CD4-positive, alpha-beta T cell (primary cell): ENCODE results near the gene KDM4B. TPM values are rescaled to one million over a fixed set of nuclear protein-coding genes. Genes with fewer than 3 reads are reported as not detected.

Experiments
- ATAC-seq: fragments of 200-7000 bp; cut with Tn5 transposase; one replicate; pipeline ENCODE4 v1.10.0; 2022; ENCODE audit warnings: mild to moderate bottlenecking; ENCODE audit not compliant: poor library complexity
- CTCF ChIA-PET: fragments of 350-600 bp; sonication (Branson Sonifier 250); formaldehyde crosslinking; loops from one replicate; lab custom pipeline; 2021; ENCODE audit warnings: antibody characterized with exemption, inconsistent platforms; lab: Charles Lee
- POLR2A ChIA-PET: fragments of 350-600 bp; sonication (Branson Sonifier 250); formaldehyde crosslinking; loops from one replicate; lab custom pipeline; 2021; ENCODE audit warnings: antibody characterized with exemption, inconsistent platforms; lab: Charles Lee
- DNase-seq, 14 experiments: peaks; one replicate each; pipeline ENCODE4 v3.0.0-alpha.2; 2013 to 2020; ENCODE audit warnings: mixed read lengths in 2 of 14
- H3K27ac ChIP-seq, 2 donors: one replicate each; pipeline versions ENCODE4 v1.5.1 to v1.7.0; 2013; ENCODE audit warnings: low read length in 2 of 2, low read depth in 1 of 2, mild to moderate bottlenecking in 1 of 2
- H3K27me3 ChIP-seq, 2 experiments: 1 replicate in 1 of 2; 2 replicates in 1 of 2; pipeline versions ENCODE4 v1.6.1 to v1.7.0; 2013; ENCODE audit warnings: low read length in 2 of 2, control low read depth in 1 of 2, mild to moderate bottlenecking in 1 of 2, moderate library complexity in 1 of 2; ENCODE audit not compliant: insufficient read depth in 2 of 2, control insufficient read depth in 1 of 2
- H3K36me3 ChIP-seq: one replicate; pipeline ENCODE4 v1.6.1; 2013; ENCODE audit warnings: low read length, control low read depth; ENCODE audit not compliant: insufficient read depth
- H3K4me1 ChIP-seq: one replicate; pipeline ENCODE4 v1.6.1; 2013; ENCODE audit warnings: low read length, control low read depth; ENCODE audit not compliant: insufficient read depth
- H3K4me3 ChIP-seq: one replicate; pipeline ENCODE4 v1.5.1; 2013; ENCODE audit warnings: mild to moderate bottlenecking, low read length, moderate library complexity
- H3K9me3 ChIP-seq, 2 experiments: 1 replicate in 1 of 2; 2 replicates in 1 of 2; pipeline versions ENCODE4 v1.6.1 to v1.7.0; 2013; ENCODE audit warnings: low read length in 2 of 2, mild to moderate bottlenecking in 2 of 2, control low read depth in 1 of 2, moderate library complexity in 1 of 2; ENCODE audit not compliant: control insufficient read depth in 1 of 2, insufficient read depth in 1 of 2
- H3K27ac Mint-ChIP-seq: one replicate; pipeline ENCODE4 v1.8.0; 2020; ENCODE audit warnings: mixed read lengths
- H3K27me3 Mint-ChIP-seq: one replicate; pipeline ENCODE4 v1.8.0; 2021; ENCODE audit warnings: mixed read lengths
- H3K36me3 Mint-ChIP-seq: one replicate; pipeline ENCODE4 v1.8.0; 2021; ENCODE audit warnings: low read depth, mixed read lengths
- H3K4me1 Mint-ChIP-seq: one replicate; pipeline ENCODE4 v1.8.0; 2021; ENCODE audit warnings: low read depth, mixed read lengths
- H3K4me3 Mint-ChIP-seq: one replicate; pipeline ENCODE4 v1.8.0; 2020; ENCODE audit warnings: mild to moderate bottlenecking, mixed read lengths
- H3K9me3 Mint-ChIP-seq: one replicate; pipeline ENCODE4 v1.8.0; 2020; ENCODE audit warnings: mixed read lengths
- intact Hi-C, 2 experiments: fragments of 100-400 bp; cut with DNase I in 1 of 2; cut with micrococcal nuclease in 1 of 2; formaldehyde crosslinking; loops; one replicate each; pipeline versions ENCODE4 v1.15.1 to v1.9.0; 2023 to 2025; cut with DNase I, micrococcal nuclease
- total RNA-seq, 174 experiments: library from RNA in 2 of 174; stranded (reverse) in 2 of 174; gene quantifications; one replicate each; pipeline ENCODE4 v1.2.3 and lab custom pipeline; 2021 to 2026
- TF ChIP-seq, protein P1 (sequence below): fragments of 200-600 bp; IDR thresholded peaks from one replicate; pipeline ENCODE4 v1.8.0; 2022; ENCODE audit warnings: antibody characterized with exemption, mild to moderate bottlenecking

Gene KDM4B
- total RNA-seq, 2 experiments from 2014 or later, result 41.8 to 42.5 TPM

DNA sequence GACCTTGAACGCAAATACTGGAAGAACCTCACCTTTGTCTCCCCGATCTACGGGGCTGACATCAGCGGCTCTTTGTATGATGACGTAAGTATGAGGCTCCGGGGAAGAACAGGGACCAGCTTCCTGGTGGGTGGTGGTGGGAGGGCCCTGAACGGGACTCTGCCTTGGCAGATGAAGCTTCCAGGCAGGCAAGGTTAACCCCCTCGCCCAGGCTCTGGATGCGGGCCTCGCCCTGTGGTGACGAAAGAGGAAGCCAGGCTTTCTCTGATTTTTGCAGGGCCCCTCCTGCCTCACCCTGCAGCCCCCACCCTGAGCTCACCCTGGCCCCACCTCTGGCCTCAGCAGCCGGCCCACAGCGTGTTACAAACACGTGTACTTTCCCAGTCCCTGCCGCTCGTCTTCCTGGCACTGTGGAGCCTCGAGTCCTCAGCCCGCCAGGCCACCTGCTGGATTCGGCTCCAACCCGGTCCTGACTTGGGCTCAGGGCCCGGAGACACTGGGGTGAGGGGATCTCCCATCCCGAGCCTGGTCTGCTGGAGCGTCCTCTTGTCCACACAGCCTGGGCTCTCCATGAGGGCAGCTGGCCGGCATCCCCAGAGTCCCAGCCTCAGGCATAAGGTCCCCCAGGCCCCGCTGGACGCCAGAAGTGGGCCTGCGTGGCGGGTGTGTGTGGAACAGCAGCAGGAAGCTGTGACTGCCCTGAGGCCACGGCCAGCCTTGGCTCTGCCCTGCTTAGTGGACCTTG is 72.4 kb downstream of the KDM4B start:
- H3K27me3 Mint-ChIP-seq, result no peaks in the 10 kb centered on the region
- peaks cover 2% of the 10 kb centered on the region for H3K4me1 ChIP-seq
- peaks cover 39% of the 10 kb centered on the region for H3K36me3 Mint-ChIP-seq
- H3K27ac ChIP-seq, result no peak overlapping the region
- CTCF ChIA-PET, result no interaction called here
- H3K9me3 Mint-ChIP-seq, result no peaks in the 10 kb centered on the region
- no peak overlapping the region for H3K4me3 Mint-ChIP-seq
- H3K9me3 ChIP-seq, result no peaks in the 10 kb centered on the region
- ATAC-seq (no peak), DNase-seq (no peak)
- intact Hi-C loops, result loop anchor here in 1 of 2 experiments (10.0 kb wide), 1 partner anchor 313 kb away; no protein-coding TSS in a partner anchor
- peaks cover 29% of the 10 kb centered on the region for H3K36me3 ChIP-seq
- no peaks in the 10 kb centered on the region for H3K4me1 Mint-ChIP-seq
- no peak overlapping the region for H3K27ac Mint-ChIP-seq
- TF ChIP-seq, protein P1, sequence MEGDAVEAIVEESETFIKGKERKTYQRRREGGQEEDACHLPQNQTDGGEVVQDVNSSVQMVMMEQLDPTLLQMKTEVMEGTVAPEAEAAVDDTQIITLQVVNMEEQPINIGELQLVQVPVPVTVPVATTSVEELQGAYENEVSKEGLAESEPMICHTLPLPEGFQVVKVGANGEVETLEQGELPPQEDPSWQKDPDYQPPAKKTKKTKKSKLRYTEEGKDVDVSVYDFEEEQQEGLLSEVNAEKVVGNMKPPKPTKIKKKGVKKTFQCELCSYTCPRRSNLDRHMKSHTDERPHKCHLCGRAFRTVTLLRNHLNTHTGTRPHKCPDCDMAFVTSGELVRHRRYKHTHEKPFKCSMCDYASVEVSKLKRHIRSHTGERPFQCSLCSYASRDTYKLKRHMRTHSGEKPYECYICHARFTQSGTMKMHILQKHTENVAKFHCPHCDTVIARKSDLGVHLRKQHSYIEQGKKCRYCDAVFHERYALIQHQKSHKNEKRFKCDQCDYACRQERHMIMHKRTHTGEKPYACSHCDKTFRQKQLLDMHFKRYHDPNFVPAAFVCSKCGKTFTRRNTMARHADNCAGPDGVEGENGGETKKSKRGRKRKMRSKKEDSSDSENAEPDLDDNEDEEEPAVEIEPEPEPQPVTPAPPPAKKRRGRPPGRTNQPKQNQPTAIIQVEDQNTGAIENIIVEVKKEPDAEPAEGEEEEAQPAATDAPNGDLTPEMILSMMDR, result no peak
- H3K27me3 ChIP-seq, result no peaks in the 10 kb centered on the region
- POLR2A ChIA-PET, result no interaction called here
- H3K4me3 ChIP-seq, result no peak overlapping the region

DNA sequence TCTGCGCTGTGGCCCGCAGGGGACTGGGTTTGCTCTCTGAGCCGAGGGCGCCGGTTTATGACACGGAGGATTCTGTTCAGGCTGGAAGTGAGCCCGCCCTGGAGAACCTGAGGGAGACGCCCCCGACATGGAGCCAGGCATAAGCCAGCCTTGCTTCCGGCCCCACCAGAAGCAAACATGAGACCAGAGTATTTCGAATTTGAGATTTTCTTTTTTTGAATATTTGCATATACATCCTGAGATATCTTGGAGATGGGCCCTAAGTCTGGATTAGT is 72.9 kb downstream of the KDM4B start:
- ATAC-seq (no peak), DNase-seq (no peak)
- Histone ChIP-seq H3K27me3 (no peaks in the 10 kb centered on the region), H3K4me3 (no peak overlapping the region), H3K4me1 (peaks cover 2% of the 10 kb centered on the region), H3K36me3 (peaks cover 29% of the 10 kb centered on the region), H3K9me3 (no peaks in the 10 kb centered on the region), H3K27ac (no peak overlapping the region)
- POLR2A ChIA-PET, result no interaction called here
- H3K36me3 Mint-ChIP-seq, result peaks cover 37% of the 10 kb centered on the region
- no peak overlapping the region for H3K27ac Mint-ChIP-seq
- H3K4me1 Mint-ChIP-seq, result no peaks in the 10 kb centered on the region
- intact Hi-C loops, result loop anchor here in 1 of 2 experiments (10.0 kb wide), 1 partner anchor 313 kb away; no protein-coding TSS in a partner anchor
- H3K27me3 Mint-ChIP-seq, result no peaks in the 10 kb centered on the region
- no peaks in the 10 kb centered on the region for H3K9me3 Mint-ChIP-seq
- H3K4me3 Mint-ChIP-seq, result no peak overlapping the region
- TF ChIP-seq, protein P1, result no peak
- CTCF ChIA-PET, result no interaction called here

DNA sequence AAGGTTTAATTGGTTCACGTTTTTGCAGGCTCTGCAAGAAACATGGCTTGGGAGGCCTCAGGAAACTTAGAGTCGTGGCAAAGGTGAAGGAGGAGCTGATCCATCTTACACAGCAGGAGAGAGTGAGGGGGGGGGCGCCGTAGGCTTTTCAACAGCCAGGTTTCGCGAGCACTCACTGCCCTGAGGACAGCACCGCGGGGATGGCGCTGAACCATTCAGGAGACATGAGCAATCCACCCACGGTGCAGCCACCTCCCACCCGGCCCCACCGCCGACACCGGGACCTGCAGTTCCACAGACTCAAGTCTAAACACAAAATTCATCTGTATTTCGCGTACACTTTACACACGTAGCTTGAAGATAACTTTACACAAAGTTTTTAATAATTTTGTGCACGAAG is 73.6 kb downstream of the KDM4B start:
- DNase-seq (no peak), ATAC-seq (no peak)
- TF ChIP-seq, protein P1, result no peak
- no peak overlapping the region for H3K27ac Mint-ChIP-seq
- Histone ChIP-seq H3K4me1 (peaks cover 5% of the 10 kb centered on the region), H3K4me3 (no peak overlapping the region), H3K27ac (no peak overlapping the region), H3K36me3 (peaks cover 33% of the 10 kb centered on the region), H3K27me3 (no peaks in the 10 kb centered on the region), H3K9me3 (no peaks in the 10 kb centered on the region)
- H3K9me3 Mint-ChIP-seq, result no peaks in the 10 kb centered on the region
- intact Hi-C loops, result loop anchor here in 1 of 2 experiments (10.0 kb wide), 1 partner anchor 312 kb away; no protein-coding TSS in a partner anchor
- CTCF ChIA-PET, result no interaction called here
- H3K4me1 Mint-ChIP-seq, result no peaks in the 10 kb centered on the region
- POLR2A ChIA-PET, result no interaction called here
- H3K36me3 Mint-ChIP-seq, result peaks cover 30% of the 10 kb centered on the region
- no peaks in the 10 kb centered on the region for H3K27me3 Mint-ChIP-seq
- no peak overlapping the region for H3K4me3 Mint-ChIP-seq
